Measurements from ENCODE around the gene KCTD12.

KCTD12 gene

DNA sequence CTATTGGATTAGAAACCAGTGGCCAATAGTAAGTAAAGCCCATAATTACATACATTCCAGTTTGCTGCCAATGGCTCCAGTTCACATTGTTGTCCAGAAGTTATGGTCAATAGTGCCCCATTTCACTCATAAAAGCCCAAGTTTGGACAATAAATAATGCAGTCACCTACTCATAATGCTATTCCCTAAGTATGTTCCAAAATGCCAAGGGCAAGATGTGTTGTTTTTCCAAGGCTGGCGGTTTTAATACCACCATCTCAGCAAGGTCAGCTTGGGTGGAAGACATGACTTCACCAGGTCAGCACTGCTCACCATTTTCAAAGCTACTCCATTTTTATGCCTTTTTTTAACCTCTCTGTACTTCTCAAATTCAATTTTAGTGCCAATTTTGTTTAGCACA lies 32.7 kb downstream of the KCTD12 start:
- no peak for DNase-seq

DNA sequence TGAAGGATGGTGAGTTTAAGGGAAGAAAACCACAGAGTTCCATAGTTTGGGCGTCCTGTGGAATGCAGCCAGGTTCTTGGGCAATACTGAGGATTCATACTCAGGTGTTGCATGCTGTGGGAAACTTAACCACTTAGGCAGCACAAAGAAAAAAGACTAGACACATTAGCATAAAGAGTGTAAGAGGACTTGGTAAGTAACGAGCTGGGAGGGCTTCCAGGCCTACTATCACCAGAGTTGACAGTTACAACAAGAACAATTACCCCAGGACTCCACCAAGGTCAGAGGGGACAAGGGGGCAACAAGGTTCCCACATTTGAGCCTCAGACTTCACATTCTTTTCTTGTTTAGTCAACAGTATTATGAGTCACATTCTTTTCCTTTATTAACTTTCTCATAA lies 33.2 kb downstream of the KCTD12 start:
- no peak for DNase-seq

DNA sequence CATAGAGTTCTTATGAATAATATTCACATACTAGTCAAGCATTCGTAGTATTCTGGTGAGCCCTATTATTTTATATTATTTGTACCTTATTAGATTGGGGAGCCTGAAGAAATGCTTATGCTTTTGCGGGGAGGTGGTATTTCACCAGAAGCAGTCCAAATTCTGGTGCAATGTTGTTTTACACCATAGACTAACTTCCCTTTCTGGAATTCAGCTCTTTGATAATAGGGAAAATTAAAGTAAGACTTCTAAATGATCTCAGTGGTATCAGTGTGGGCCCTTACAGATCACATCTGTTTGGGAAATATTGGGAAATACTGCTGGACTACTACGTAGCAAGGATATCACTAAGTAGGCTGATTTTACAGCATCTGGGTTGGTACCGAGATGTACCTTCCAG lies 34.2 kb downstream of the KCTD12 start:
- DNase-seq, result no peak

- no peak for DNase-seq
These were observed 36.7 kb downstream of the KCTD12 start for GRCh38 chr13:76849493-76849892.

DNA sequence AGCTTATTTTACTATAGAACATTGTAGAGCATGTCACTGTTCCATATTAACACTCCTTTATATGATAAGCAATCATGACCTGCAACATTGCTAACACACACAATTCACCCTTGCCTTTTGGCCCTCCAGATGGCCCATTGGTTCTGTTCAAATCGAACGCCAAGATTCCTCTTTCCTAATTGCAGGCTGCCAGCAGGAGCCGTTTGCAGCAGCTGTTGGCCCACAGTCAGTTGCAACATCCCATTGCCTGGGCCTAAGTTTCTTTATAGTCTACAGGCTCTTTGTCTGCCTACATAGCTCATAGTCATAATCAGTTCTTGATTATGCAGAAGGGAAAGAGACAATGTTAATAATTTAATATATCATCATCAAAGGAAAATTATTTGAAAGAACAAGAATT lies 37.6 kb downstream of the KCTD12 start:
- no peak for DNase-seq

DNA sequence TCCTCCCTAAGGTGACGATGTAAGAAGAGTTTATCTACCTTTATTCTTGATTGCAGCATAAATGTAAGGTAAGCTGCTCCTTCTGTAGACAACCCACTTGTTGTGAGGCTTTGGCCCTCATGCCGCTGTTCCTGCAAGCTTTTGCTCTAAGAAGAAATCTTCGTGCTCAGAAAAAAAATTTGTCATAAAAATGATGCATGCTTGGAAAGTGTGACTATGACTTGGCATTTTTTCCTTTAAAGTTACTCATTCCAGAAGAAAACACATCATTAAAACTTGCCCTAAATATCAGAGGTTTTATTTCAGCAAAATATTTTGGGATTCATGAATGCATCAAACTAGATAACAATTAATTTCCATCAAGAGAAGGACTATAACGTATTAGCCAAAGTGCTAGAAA lies 39.8 kb downstream of the KCTD12 start:
- no peak for DNase-seq

DNA sequence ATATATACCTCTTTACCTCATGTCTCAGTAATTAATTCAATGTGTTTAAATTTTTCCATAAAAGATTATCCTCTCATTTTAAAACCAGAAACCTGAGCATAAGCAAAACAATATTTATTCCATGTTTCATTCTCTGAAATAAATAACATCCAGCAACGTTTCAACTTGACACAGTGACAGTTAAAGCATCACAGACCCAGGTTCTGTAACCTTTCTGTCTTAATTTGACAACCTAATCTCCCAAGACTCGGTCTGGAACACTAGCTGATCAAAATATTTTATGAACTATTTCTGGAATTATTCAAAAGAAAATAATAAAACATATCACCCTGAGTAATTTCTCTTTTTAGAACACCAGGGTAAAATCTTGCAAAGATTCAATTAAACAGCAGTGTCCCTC lies 40.3 kb downstream of the KCTD12 start:
- no peak for DNase-seq

DNA sequence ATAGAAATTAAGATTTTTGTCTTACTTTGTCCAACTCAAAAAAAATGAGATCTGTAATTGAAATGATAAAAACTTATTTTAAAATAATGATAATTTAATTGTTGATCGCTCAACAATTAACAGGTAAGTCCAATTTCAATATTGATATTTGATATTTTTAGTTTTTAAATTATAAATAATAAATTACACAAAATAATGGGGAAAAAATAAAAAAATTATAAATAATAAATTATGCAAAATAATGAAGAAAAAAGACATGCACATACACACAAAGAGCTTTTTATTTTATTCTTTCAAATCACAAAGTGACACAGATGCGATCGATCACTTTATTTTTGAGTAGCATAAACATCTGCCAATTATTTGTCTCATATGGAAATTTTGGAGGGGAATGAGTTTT lies 40.8 kb downstream of the KCTD12 start:
- DNase-seq, result no peak

GRCh38 chr13:76837801-76838200 lies 48.4 kb downstream of the KCTD12 start:
- DNase-seq, result no peak

- no peak for DNase-seq
These were observed 49.9 kb downstream of the KCTD12 start for GRCh38 chr13:76836311-76836710.

DNA sequence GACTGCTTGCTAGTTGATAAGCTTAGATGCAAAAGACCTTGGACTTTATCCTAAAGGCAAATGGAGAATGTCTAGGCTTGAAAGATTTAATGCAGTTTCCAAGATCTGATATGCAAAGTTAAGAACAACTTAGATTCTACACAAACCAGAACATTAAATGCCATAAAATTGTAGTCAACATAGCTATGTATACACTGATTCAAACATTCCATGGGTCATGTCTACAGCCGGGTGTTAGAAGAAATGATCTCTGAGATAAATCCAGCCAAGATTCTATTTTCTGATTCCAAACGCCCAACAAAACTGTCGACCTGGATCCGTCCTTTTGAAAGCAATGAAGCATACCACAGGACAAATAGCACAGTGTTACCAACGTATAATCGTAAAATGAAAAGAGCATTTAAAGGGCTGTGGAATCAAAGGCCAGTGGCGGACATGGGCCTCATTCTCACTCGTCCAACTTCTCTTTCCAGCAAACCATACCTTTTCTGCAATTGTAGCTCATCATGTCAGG lies 52.7 kb downstream of the KCTD12 start:
- DNase-seq, result no peak

GRCh38 chr13:76832258-76832988 lies 53.8 kb downstream of the KCTD12 start:
- DNase-seq, result no peak

DNA sequence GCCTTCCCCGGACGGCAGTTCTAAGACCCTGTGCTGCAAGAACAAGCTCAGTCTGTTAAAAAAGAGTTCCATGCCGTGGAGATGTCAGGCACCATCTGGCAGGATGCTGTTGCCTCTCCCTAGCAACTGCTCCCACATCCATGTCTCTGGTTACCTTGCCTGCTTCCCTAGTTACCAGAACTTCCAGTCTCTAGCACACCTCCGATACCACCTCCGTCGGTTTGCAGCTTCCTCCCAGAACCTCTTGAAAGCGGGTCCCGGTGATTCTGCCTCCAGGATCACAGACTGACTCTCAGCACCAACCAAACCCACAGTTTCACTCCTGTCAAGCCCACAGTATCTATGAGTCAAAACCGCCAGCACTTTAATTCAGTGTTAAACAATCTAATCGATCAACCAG lies 55.4 kb downstream of the KCTD12 start:
- no peak for DNase-seq

All from T1000 (cell line).